GM19395 (cell line): ENCODE measurements around the gene SENP7.
"Not testable (repeated sequence)": the region's sequence is repeated elsewhere in the genome, so short reads cannot be mapped to it uniquely, and the experiment has no call there.

Experiments used
- ATAC-seq: cut with Tn5 transposase; IDR thresholded peaks from one replicate; pipeline ENCODE4 v1.9.1; 2021; ENCODE audit warnings: mild to moderate bottlenecking, moderate library complexity; ENCODE audit not compliant: unreplicated experiment

Gene SENP7

DNA sequence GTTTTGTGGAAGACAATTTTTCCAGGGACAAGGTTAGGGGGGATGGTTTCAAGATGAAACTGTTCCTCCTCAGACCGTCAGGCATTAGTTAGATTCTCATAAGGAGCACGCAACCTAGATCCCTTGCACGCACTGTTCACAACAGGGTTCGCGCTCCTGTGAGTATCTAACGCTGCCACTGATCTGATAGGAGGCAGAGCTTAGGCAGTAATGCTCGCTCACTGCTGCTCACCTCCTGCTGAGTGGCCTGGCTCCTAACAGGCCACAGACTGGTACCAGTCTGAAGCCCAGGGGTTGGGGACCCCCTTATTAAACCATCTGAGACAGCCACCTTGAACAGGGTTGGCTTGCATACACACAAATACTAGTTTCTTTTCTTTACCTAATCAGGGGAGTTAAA, 179.1 kb downstream of the SENP7 start:
- no peak for ATAC-seq

DNA sequence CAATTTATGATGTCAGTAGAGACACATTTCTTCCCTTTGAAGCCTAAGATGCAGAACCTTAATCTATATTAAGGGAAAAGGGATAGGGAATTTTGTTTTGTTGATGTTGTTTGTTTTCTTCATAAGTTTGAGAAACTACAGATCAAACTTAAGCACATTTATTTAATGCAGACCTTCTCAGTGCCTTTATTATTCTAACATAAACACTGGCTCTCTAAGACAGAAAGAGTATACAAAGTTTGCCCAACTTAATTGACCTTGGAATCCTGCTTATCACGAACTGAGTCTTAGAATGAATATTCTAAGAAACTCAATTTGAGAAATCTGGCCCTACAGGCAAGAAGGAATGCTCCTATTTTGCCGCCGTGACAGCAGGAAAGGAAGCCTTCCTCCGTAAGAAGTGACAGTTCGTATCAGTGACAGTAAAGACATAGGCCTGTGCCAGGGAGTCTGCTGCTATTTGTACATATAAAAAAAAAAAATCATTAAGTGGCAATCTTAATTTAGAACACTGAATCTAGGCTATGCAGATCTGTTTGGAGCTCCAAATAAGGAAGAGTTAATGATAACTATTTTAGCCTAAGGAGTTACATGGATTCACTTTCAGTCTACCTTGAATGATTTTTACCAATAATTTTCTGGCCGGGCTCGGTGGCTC, 183.9 kb downstream of the SENP7 start:
- no peak for ATAC-seq

GRCh38 chr3:101325393-101326134, 187.4 kb downstream of the SENP7 start:
- ATAC-seq: no peak

- no peak for ATAC-seq
These were observed 192.5 kb downstream of the SENP7 start, which contains the start of gene IMPG2 for GRCh38 chr3:101320475-101320874. Gene IMPG2, minus strand, starts transcription at chr3:101320575. Its CDS starts 203 bp downstream, at chr3:101320372.

DNA sequence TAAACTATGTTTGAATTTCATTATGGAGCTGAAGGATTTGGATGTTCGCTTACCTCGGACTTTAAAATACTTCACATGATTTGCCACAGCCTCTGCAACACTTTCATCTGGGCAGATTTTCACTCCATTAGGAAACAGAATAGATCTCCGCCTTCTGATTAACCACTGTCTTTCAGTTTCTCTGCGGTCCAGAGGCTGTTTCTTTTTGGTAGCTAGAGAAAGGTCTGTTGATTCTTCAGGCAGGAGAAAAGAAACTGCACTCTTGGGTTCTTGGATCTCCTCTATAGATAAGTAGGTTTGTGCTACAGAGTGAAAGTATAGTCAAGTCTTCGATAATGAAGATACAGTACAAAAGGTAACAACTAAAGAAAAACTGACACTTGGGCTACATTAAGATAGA, 193.5 kb downstream of the SENP7 start:
- no peak for ATAC-seq

GRCh38 chr3:101312545-101312944, 200.5 kb downstream of the SENP7 start:
- no peak for ATAC-seq

DNA sequence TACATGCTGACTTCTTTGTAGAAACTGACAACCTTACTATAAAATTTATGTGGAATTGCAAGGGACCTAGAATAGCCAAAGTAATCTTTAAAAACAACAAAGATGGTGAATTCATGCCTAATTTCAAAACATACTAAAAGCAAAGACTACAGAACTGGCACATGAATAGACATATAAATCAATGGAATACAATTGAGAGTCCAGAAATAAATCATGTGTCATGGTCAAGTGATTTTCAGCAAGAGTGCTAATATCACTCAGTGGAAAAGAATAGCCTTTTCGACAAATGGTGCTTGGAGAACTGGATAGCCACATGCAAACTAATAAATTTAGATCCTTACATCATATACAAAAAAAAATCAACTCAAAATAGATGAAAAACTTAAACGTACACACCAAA, 201.3 kb downstream of the SENP7 start:
- no peak for ATAC-seq

DNA sequence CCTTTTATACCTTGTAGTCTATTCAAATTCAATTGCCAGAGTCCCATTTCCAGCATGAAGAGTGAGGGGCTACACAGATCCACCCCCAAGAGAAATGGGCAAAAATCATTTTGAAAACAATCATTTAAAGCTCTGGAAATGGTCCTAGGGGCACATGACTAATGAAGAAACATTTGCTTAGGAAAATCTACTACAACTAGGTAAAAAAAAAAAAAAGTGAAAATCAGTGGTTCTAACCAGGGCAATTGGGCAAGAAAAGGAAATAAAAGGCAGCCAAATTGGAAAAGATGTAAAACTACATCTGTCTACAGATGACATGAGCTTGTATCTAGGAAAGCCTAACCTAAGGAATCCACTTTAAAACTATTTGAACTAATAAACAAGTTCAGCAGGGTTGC, 202.0 kb downstream of the SENP7 start:
- ATAC-seq: no peak

GRCh38 chr3:101308147-101308772, 204.8 kb downstream of the SENP7 start:
- ATAC-seq: not testable (repeated sequence)

GRCh38 chr3:101303836-101304235, 209.2 kb downstream of the SENP7 start:
- ATAC-seq: no peak

GRCh38 chr3:101303089-101303731, 209.8 kb downstream of the SENP7 start:
- ATAC-seq: no peak

- no peak for ATAC-seq
These were observed 212.9 kb downstream of the SENP7 start for GRCh38 chr3:101300073-101300472.

DNA sequence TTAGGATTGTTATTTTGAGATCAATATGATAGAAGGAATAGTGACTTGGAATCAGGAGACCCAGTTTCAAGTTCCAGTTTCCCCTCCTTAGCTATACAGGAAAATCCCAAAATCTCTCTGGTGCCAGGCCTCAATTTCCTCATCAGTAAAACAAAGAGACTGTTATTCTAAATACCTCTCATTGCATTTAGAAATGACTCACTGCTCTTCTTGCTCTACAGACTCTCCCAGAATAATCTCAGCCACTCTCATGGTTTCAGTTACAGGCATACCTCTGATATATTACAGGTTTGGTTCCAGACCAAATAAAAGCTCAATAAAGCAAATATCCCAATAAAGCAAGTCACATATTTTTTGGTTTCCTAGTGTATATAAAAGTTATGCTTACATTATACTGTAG, 221.0 kb downstream of the SENP7 start:
- no peak for ATAC-seq

GRCh38 chr3:101288294-101288693, 224.7 kb downstream of the SENP7 start:
- ATAC-seq: no peak

- ATAC-seq: no peak
These were observed 228.3 kb downstream of the SENP7 start for GRCh38 chr3:101284757-101285156.

- ATAC-seq: no peak
These were observed 231.4 kb downstream of the SENP7 start for GRCh38 chr3:101281521-101282030.

- no peak for ATAC-seq
These were observed 233.1 kb downstream of the SENP7 start for GRCh38 chr3:101279765-101280385.

DNA sequence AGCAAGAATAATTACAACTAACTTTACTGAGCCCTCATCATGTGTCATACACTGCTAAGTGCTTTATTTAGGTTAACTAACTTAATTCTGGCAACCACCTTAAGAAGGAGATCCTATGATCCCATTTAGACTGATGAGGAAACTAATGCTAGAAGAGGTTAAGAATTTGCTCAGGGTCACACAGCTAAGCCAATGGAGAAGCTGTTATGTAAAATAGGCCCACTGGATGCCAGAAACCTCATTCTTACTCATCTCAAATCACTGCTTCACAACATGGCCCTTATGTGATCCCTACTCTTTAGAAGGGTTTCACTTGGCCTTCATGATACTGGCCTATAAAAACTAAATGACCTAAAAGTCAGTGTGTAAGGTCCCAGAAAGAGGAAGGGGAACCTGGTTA, 233.8 kb downstream of the SENP7 start:
- ATAC-seq: no peak

- ATAC-seq: no peak
These were observed 234.3 kb downstream of the SENP7 start for GRCh38 chr3:101278727-101279126.
